HCT116 (cell line): ENCODE data around the gene AKAP13. TPM values are rescaled to one million over a fixed set of nuclear protein-coding genes. Genes with fewer than 3 reads are reported as not detected.

Source experiments
- ATAC-seq: fragments of 200-7000 bp; cut with Tn5 transposase; 2 replicates; pipeline ENCODE4 v1.9.1; 2020; ENCODE audit warnings: mild to moderate bottlenecking, moderate library complexity
- BruUV-seq: library from RNA; stranded (reverse); fragments of 400-500 nt; replicated peaks from 2 replicates; lab custom pipeline; 2021; lab: Mats Ljungman, UMichigan
- CTCF ChIA-PET: fragments of 300-600 bp; sonication (Branson Sonifier 250); formaldehyde crosslinking; loops from one replicate; lab custom pipeline; 2021; ENCODE audit warnings: antibody characterized with exemption; lab: Charles Lee
- POLR2A ChIA-PET: fragments of 300-600, 350-600 bp; sonication (Branson Sonifier 250); formaldehyde crosslinking; loops from one replicate; lab custom pipeline; 2021; ENCODE audit warnings: antibody characterized with exemption; lab: Charles Lee
- RAD21 ChIA-PET, 2 experiments: fragments of 300-600 bp; sonication (Branson Sonifier 250); formaldehyde crosslinking; loops; one replicate each; lab custom pipeline; 2023; ENCODE audit warnings: low total read pairs in 2 of 2; ENCODE audit not compliant: uncharacterized antibody in 2 of 2, unreplicated experiment in 2 of 2, low non-redundant PET in 1 of 2; lab: Charles Lee
- DNase-seq: peaks from one replicate; pipeline ENCODE4 v3.0.0-alpha.2; 2010; ENCODE audit warnings: low read depth, low spot score
- H2AFZ ChIP-seq: fragments of 200-600 bp; shearing (Covaris generic), sonication (generic); 2 replicates; pipeline ENCODE4 v1.6.1; 2017; ENCODE audit warnings: low read depth, mixed run types, mixed read lengths, antibody characterized with exemption, low read length; ENCODE audit not compliant: poor library complexity, severe bottlenecking
- H3K27ac ChIP-seq: 2 replicates; pipeline ENCODE4 v1.5.1; 2012; ENCODE audit warnings: low read depth, low read length
- H3K27me3 ChIP-seq: fragments of 200-600 bp; sonication (generic); 2 replicates; pipeline ENCODE4 v1.6.1; 2016; ENCODE audit warnings: mixed run types, low read length, mixed read lengths; ENCODE audit not compliant: insufficient read depth
- H3K36me3 ChIP-seq, 2 experiments: fragments of 200-500 bp in 1 of 2; fragments of 200-600 bp in 1 of 2; sonication (Bioruptor generic) in 1 of 2; sonication (generic) in 1 of 2; 2 replicates each; pipeline versions ENCODE4 v1.5.1 to v1.6.1; 2014 to 2016; ENCODE audit warnings: low read length in 2 of 2, inconsistent platforms in 1 of 2, mixed read lengths in 1 of 2, mixed run types in 1 of 2; ENCODE audit not compliant: insufficient read depth in 2 of 2, control insufficient read depth in 1 of 2
- H3K4me1 ChIP-seq, 2 experiments: fragments of 200-600 bp in 1 of 2; sonication (generic) in 1 of 2; 2 replicates each; pipeline versions ENCODE4 v1.5.1 to v1.6.1; 2012 to 2017; ENCODE audit warnings: low read length in 2 of 2, inconsistent platforms in 1 of 2, mild to moderate bottlenecking in 1 of 2, mixed read lengths in 1 of 2, mixed run types in 1 of 2, moderate library complexity in 1 of 2; ENCODE audit not compliant: insufficient read depth in 2 of 2, control insufficient read depth in 1 of 2
- H3K4me2 ChIP-seq: fragments of 200-600 bp; sonication (generic); 2 replicates; pipeline ENCODE4 v1.6.1; 2017; ENCODE audit warnings: mixed run types, low read length, mixed read lengths
- H3K4me3 ChIP-seq, 2 experiments: fragments of 200-600 bp in 1 of 2; sonication (generic) in 1 of 2; replicated peaks in 1 of 2; 2 replicates each; pipeline ENCODE4 v1.5.1; 2011 to 2016; ENCODE audit warnings: low read length in 2 of 2, control low read depth in 1 of 2, low read depth in 1 of 2, mild to moderate bottlenecking in 1 of 2, mixed read lengths in 1 of 2, mixed run types in 1 of 2
- H3K79me2 ChIP-seq: fragments of 200-600 bp; sonication (generic); 2 replicates; pipeline ENCODE4 v1.6.1; 2017; ENCODE audit warnings: mild to moderate bottlenecking, mixed run types, low read length, moderate library complexity, mixed read lengths; ENCODE audit not compliant: insufficient read depth
- H3K9ac ChIP-seq: fragments of 200-600 bp; sonication (generic); 2 replicates; pipeline ENCODE4 v1.6.1; 2016; ENCODE audit warnings: low read length, mixed read lengths
- H3K9me2 ChIP-seq: fragments of 200-600 bp; sonication (generic), shearing (Covaris generic); 2 replicates; pipeline ENCODE4 v1.6.1; 2017; ENCODE audit warnings: mixed run types, mild to moderate bottlenecking, moderate library complexity; ENCODE audit not compliant: insufficient read depth
- H3K9me3 ChIP-seq, 2 experiments: fragments of 200-500 bp in 1 of 2; fragments of 200-600 bp in 1 of 2; sonication (Bioruptor generic) in 1 of 2; sonication (generic) in 1 of 2; 2 replicates each; pipeline ENCODE4 v1.6.1; 2014 to 2017; ENCODE audit warnings: low read length in 2 of 2, mixed read lengths in 2 of 2, inconsistent platforms in 1 of 2, low read depth in 1 of 2, mild to moderate bottlenecking in 1 of 2, mixed run types in 1 of 2, moderate library complexity in 1 of 2; ENCODE audit not compliant: control insufficient read depth in 1 of 2, insufficient read depth in 1 of 2
- H4K20me1 ChIP-seq: fragments of 200-600 bp; sonication (generic), shearing (Covaris generic); 2 replicates; pipeline ENCODE4 v1.6.1; 2017; ENCODE audit warnings: mixed run types, mild to moderate bottlenecking, moderate library complexity; ENCODE audit not compliant: insufficient read depth
- CBX3 ChIP-seq: IDR thresholded peaks from 2 replicates; pipeline ENCODE4 v1.6.1; 2012; ENCODE audit warnings: low read depth
- EZH2 ChIP-seq: fragments of 200-600 bp; sonication (generic); IDR thresholded peaks from 2 replicates; pipeline ENCODE4 v1.6.1; 2017; ENCODE audit warnings: antibody characterized with exemption, mixed run types
- FOSL1 ChIP-seq: IDR thresholded peaks from 2 replicates; pipeline ENCODE4 v1.6.1; 2012; ENCODE audit warnings: low read depth
- POLR2AphosphoS5 ChIP-seq: IDR thresholded peaks from 2 replicates; pipeline ENCODE4 v1.6.1; 2011; ENCODE audit warnings: mild to moderate bottlenecking, low read depth, low read length, moderate library complexity
- RAD21 ChIP-seq: IDR thresholded peaks from 2 replicates; pipeline ENCODE4 v1.6.1; 2012; ENCODE audit warnings: low read depth, mild to moderate bottlenecking
- SIN3A ChIP-seq: IDR thresholded peaks from 2 replicates; pipeline ENCODE4 v1.6.1; 2012; ENCODE audit warnings: low read depth
- SP1 ChIP-seq: IDR thresholded peaks from 2 replicates; pipeline ENCODE4 v1.6.1; 2012; ENCODE audit warnings: low read depth
- SRF ChIP-seq: IDR thresholded peaks from 2 replicates; pipeline ENCODE4 v1.6.1; 2012; ENCODE audit warnings: low read depth
- TCF7L2 ChIP-seq: IDR thresholded peaks from 2 replicates; pipeline ENCODE4 v1.7.0; 2011; ENCODE audit warnings: borderline replicate concordance, inconsistent platforms; ENCODE audit not compliant: insufficient read depth, insufficient read length; ENCODE audit errors: extremely low read depth
- ZFX ChIP-seq: fragments of 450-650 bp; IDR thresholded peaks from 2 replicates; pipeline ENCODE4 v1.6.1; 2017
- intact Hi-C: fragments of 100-400 bp; cut with micrococcal nuclease; formaldehyde crosslinking; loops from 2 replicates; pipeline ENCODE4 v1.10.0; 2022
- total RNA-seq: library from RNA; stranded (reverse); gene quantifications from one replicate; pipeline ENCODE4 v1.2.1, GENCODE V29; 2021; ENCODE audit not compliant: unreplicated experiment
- TF ChIP-seq, protein P1 (sequence below): IDR thresholded peaks from 2 replicates; pipeline ENCODE4 v1.6.1; 2012
- TF ChIP-seq, protein P2 (sequence below), 3 experiments: fragments of 200-600 bp in 1 of 3; sonication (generic) in 1 of 3; IDR thresholded peaks in 2 of 3; conservative IDR thresholded peaks in 1 of 3; 2 replicates each; pipeline ENCODE4 v1.5.1; 2012 to 2017; ENCODE audit warnings: low read depth in 2 of 3, low read length in 2 of 3, antibody characterized with exemption in 1 of 3, borderline replicate concordance in 1 of 3, control low read depth in 1 of 3, mild to moderate bottlenecking in 1 of 3, mixed read lengths in 1 of 3, mixed run types in 1 of 3, moderate library complexity in 1 of 3; ENCODE audit not compliant: insufficient read depth in 1 of 3

AKAP13 gene
- total RNA-seq, 1 experiment from 2014 or later, result 43.1 TPM

- Histone ChIP-seq H3K79me2 (peaks cover 6% of the 10 kb centered on the region; the same call in 1 of the 2 replicates), H3K9ac (no peak overlapping the region), H3K27ac (no peak overlapping the region), H4K20me1 (no peaks in the 10 kb centered on the region), H2AFZ (no peak overlapping the region), H3K27me3 (no peaks in the 10 kb centered on the region), H3K4me1 (no peaks in the 10 kb centered on the region), H3K36me3 (peaks cover 3 to 10% of the 10 kb centered on the region in 2 experiments; a peak in 1 of 4 replicates), H3K4me3 (no peak overlapping the region), H3K9me3 (no peaks in the 10 kb centered on the region), H3K4me2 (no peak overlapping the region), H3K9me2 (no peaks in the 10 kb centered on the region)
- ATAC-seq (no peak), DNase-seq (no peak)
- ChIA-PET POLR2A (no interaction called here), CTCF (no interaction called here), RAD21 (no interaction called here)
- no TSS peak for BruUV-seq
- TF ChIP-seq SIN3A (no peak), FOSL1 (no peak), POLR2AphosphoS5 (no peak), ZFX (no peak)
- TF ChIP-seq, protein P1, sequence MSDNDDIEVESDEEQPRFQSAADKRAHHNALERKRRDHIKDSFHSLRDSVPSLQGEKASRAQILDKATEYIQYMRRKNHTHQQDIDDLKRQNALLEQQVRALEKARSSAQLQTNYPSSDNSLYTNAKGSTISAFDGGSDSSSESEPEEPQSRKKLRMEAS, result no peak
- intact Hi-C loops, result no loop called here
Measured at GRCh38 chr15:85576392-85576791, 196.0 kb downstream of the AKAP13 start.

- no peak overlapping the region for H2AFZ ChIP-seq
- ATAC-seq (no peak), DNase-seq (no peak)
- peaks cover 5% of the 10 kb centered on the region; the same call in 1 of the 2 replicates for H3K79me2 ChIP-seq
- CTCF ChIA-PET, result no interaction called here
- H4K20me1 ChIP-seq, result peaks cover 7% of the 10 kb centered on the region; the same call in 1 of the 2 replicates
- BruUV-seq, result no TSS peak
- no peak overlapping the region for H3K9ac ChIP-seq
- H3K4me1 ChIP-seq, result peaks cover 7 to 11% of the 10 kb centered on the region in 2 experiments
- RAD21 ChIA-PET, result no interaction called here
- no peaks in the 10 kb centered on the region for H3K9me2 ChIP-seq
- no peaks in the 10 kb centered on the region for H3K9me3 ChIP-seq
- no peak for TF ChIP-seq TCF7L2
- no peak for TF ChIP-seq CBX3
- TF ChIP-seq SP1, result no peak
- TF ChIP-seq, protein P1, result no peak
- TF ChIP-seq SRF, result no peak
- TF ChIP-seq EZH2, result no peak
- TF ChIP-seq, protein P2, sequence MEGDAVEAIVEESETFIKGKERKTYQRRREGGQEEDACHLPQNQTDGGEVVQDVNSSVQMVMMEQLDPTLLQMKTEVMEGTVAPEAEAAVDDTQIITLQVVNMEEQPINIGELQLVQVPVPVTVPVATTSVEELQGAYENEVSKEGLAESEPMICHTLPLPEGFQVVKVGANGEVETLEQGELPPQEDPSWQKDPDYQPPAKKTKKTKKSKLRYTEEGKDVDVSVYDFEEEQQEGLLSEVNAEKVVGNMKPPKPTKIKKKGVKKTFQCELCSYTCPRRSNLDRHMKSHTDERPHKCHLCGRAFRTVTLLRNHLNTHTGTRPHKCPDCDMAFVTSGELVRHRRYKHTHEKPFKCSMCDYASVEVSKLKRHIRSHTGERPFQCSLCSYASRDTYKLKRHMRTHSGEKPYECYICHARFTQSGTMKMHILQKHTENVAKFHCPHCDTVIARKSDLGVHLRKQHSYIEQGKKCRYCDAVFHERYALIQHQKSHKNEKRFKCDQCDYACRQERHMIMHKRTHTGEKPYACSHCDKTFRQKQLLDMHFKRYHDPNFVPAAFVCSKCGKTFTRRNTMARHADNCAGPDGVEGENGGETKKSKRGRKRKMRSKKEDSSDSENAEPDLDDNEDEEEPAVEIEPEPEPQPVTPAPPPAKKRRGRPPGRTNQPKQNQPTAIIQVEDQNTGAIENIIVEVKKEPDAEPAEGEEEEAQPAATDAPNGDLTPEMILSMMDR (IDR thresholded peaks at IDR 0.05 in 2 of 3, conservative IDR thresholded peaks at IDR 0.05 in 1 of 3; ENCODE audit: borderline replicate concordance in 1 of 3, insufficient read depth in 1 of 3, low read depth in 2 of 3, low read length in 2 of 3), result no peak
- no peak for TF ChIP-seq ZFX
- no peak for TF ChIP-seq RAD21
- TF ChIP-seq, all 23 proteins: peak for 0
- no peak overlapping the region for H3K27ac ChIP-seq
- H3K36me3 ChIP-seq, result peaks cover 3 to 10% of the 10 kb centered on the region in 2 experiments; a peak in 2 of 4 replicates
- POLR2A ChIA-PET, result no interaction called here
- intact Hi-C loops, result no loop called here
- no peak overlapping the region for H3K4me3 ChIP-seq
- no peaks in the 10 kb centered on the region for H3K27me3 ChIP-seq
- H3K4me2 ChIP-seq, result no peak overlapping the region
Measured at GRCh38 chr15:85578941-85579701, 198.7 kb downstream of the AKAP13 start.
